Choroid plexus epithelial cell (primary cell): ENCODE data around the gene CLNK.

Experiments used
- DNase-seq: peaks from one replicate; pipeline ENCODE4 v3.0.0-alpha.2; 2010; ENCODE audit warnings: low read depth
- H3K4me3 ChIP-seq: 2 replicates; pipeline ENCODE4 v1.5.1; 2011; ENCODE audit warnings: low read depth, mild to moderate bottlenecking, control low read depth, low read length, moderate library complexity
- CTCF ChIP-seq: conservative IDR thresholded peaks from 2 replicates; pipeline ENCODE4 v1.5.1; 2011; ENCODE audit warnings: low read depth, mild to moderate bottlenecking, control low read depth, inconsistent platforms, low read length, moderate library complexity

CLNK gene

GRCh38 chr4:10462876-10463275, 221.7 kb downstream of the CLNK start:
- no peak for DNase-seq
- TF ChIP-seq CTCF = no peak
- H3K4me3 ChIP-seq = no peak overlapping the region

GRCh38 chr4:10461850-10462400, 222.6 kb downstream of the CLNK start:
- no peak for DNase-seq
- TF ChIP-seq CTCF = no peak
- no peak overlapping the region for H3K4me3 ChIP-seq

- DNase-seq = peak; percentile 74
- peak overlapping the region; percentile 49 for H3K4me3 ChIP-seq
- TF ChIP-seq CTCF = peak; percentile 52
Observed at GRCh38 chr4:10461091-10461849, 223.3 kb downstream of the CLNK start.

- no peak overlapping the region for H3K4me3 ChIP-seq
- no peak for DNase-seq
- no peak for TF ChIP-seq CTCF
Observed at GRCh38 chr4:10460313-10461047, 224.1 kb downstream of the CLNK start.

GRCh38 chr4:10459305-10459704, 225.3 kb downstream of the CLNK start:
- no peak for DNase-seq
- no peak overlapping the region for H3K4me3 ChIP-seq
- no peak for TF ChIP-seq CTCF

- TF ChIP-seq CTCF = no peak
- no peak for DNase-seq
- no peak overlapping the region for H3K4me3 ChIP-seq
Observed at GRCh38 chr4:10458177-10458576, 226.4 kb downstream of the CLNK start.
